HG03432 (cell line): ENCODE data around the gene KIRREL1.
A peak's percentile ranks its signal among the peaks of the same experiment; 100 is the strongest.
"Not testable (repeated sequence)": the region's sequence is repeated elsewhere in the genome, so short reads cannot be mapped to it uniquely, and the experiment has no call there.

ENCODE experiments used
- ATAC-seq: cut with Tn5 transposase; IDR thresholded peaks from one replicate; pipeline ENCODE4 v1.9.1; 2021; ENCODE audit warnings: mild to moderate bottlenecking, moderate library complexity; ENCODE audit not compliant: unreplicated experiment

Gene KIRREL1

GRCh38 chr1:158126425-158126824 lies 133.0 kb downstream of the KIRREL1 start:
- peak; percentile 53 for ATAC-seq

GRCh38 chr1:158128531-158128930 lies 135.1 kb downstream of the KIRREL1 start:
- not testable (repeated sequence) for ATAC-seq

GRCh38 chr1:158131217-158131616 lies 137.8 kb downstream of the KIRREL1 start:
- no peak for ATAC-seq

- no peak for ATAC-seq
These were observed 147.3 kb downstream of the KIRREL1 start for GRCh38 chr1:158140764-158141192.

DNA sequence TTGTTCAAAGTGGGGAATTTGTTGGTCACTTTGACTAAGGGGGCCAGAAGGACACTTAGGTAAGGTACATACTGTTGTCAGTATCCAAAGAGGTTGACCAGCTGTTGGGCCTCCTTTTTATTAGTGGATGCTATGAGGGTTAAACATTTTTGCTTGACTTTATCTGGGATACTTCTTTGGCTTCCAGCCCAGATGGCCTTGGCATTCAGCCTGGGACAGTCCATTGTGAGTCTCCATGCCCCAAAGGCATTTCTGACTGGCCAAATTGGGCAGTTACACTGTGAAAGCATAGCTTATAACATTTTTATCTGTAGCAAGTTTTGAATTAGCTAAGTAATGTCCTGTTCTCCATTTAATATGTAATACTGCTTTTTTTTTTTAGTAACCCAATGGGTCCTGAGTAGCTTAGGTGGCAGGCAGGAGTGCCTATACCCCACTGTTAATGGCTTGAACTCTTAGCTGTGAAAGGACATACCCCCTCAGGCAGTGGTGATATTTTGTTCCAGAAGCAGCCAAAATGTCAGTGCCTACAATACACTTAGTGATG lies 151.8 kb downstream of the KIRREL1 start:
- ATAC-seq: no peak

DNA sequence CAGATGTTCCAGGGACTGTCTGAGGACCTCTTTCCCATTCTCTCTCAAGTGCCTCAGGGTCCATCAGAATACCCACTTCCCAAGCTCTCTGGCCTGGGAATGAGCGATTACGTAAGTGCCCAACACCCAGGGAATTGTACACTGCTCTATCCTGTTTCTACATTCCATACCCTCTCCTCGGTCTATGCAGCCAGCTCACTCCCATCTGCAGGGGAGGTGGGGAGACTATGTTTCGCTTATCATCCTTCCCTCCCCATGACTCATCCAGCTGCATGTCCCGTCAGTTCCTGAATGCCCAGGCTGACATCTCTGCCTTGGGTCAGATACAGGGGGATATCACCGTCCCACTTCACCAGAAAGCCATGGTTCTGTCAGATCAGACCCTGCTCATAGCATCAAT lies 152.7 kb downstream of the KIRREL1 start:
- ATAC-seq: no peak

- no peak for ATAC-seq
These were observed 153.3 kb downstream of the KIRREL1 start for GRCh38 chr1:158146739-158147138.

GRCh38 chr1:158147401-158147800 lies 154.0 kb downstream of the KIRREL1 start:
- no peak for ATAC-seq

- ATAC-seq: no peak
These were observed 154.4 kb downstream of the KIRREL1 start for GRCh38 chr1:158147869-158148268.

DNA sequence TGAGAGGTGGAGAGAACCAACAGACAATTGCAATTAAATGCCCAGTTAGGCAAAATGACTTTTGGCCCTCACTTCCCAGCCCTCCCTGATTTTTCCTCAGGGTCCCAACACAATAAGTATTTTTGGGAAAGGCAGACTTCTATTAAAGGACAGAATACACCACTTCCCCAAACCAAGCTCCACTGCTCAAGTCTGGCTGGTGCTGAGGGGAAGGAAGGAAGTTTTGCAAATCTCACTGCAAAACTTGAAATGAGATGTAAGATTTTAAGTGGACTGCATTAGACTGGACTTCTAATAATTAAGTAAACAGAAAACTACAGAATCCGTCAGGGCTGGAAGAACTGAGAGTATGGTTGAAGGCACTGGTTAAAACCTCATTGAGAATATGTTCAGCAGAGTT lies 155.0 kb downstream of the KIRREL1 start:
- ATAC-seq: no peak

DNA sequence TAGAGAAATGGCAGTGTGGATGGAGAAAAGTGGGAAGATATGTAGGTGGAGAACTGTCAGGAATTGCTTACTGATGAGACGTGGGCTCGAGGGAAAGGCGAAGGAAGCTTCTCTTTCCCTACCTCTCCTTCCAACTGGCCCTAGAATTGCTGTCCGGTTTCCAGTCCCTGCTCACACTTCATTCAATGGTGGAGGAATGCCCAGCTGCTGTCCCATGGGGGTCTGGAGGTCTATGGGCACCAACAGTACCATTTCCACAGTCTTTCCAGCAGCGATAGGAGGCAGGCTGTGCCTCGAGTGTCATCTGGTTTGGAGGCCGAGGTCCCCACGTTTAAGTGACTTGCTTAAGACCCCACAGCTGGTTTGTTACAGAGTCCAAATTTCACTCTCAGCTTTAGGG lies 155.7 kb downstream of the KIRREL1 start:
- ATAC-seq: no peak
